GM13977 (cell line): ENCODE results near the gene MRTFB.
"Not testable (repeated sequence)": the region's sequence is repeated elsewhere in the genome, so short reads cannot be mapped to it uniquely, and the experiment has no call there.

Source experiments
- DNase-seq: peaks from one replicate; pipeline ENCODE4 v3.0.0; 2012; ENCODE audit warnings: low spot score
- CTCF ChIP-seq: IDR thresholded peaks from 2 replicates; pipeline ENCODE4 v1.5.1; 2012; ENCODE audit warnings: mild to moderate bottlenecking, control low read depth; ENCODE audit not compliant: insufficient read depth; ENCODE audit errors: extremely low read depth, missing control alignments
- in situ Hi-C: fragments of 300-500 bp; cut with MboI; formaldehyde crosslinking; loops from one replicate; pipeline ENCODE4 v1.12.0; 2022; ENCODE audit warnings: low sequenced_read_pairs, low pct_unique_long_range_greater_than_20kb, mixed read lengths, inconsistent platforms; ENCODE audit not compliant: unreplicated experiment

MRTFB gene

DNA sequence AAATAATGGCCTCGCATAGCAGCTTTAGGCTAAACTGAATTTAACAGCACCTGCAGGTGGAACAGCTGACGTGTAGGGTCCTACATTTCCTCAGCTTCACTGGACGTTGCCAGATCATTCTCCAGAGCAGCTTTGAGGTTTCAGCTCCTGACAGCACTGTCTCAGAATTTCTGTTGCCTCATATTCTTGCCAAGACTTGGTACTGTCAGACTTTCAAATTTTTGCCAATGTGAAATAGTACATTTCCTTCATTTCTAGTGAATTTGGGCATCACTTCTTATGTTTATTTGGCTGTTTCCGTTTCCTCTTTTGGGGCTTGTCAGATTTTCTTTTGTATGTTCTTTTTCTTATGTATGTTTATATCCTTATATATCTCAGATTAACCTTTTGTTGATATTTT is 48.7 kb downstream of the MRTFB start:
- no peak for DNase-seq
- in situ Hi-C loops, result no loop called here
- no peak for TF ChIP-seq CTCF

- DNase-seq, result no peak
- in situ Hi-C loops, result no loop called here
- TF ChIP-seq CTCF, result no peak
These were observed 49.2 kb downstream of the MRTFB start for GRCh38 chr16:14120335-14120734.

- in situ Hi-C loops, result no loop called here
- peak; percentile 9 for DNase-seq
- TF ChIP-seq CTCF, result no peak
These were observed 50.0 kb downstream of the MRTFB start for GRCh38 chr16:14121142-14121541.

- in situ Hi-C loops, result no loop called here
- no peak for DNase-seq
- TF ChIP-seq CTCF, result no peak
These were observed 50.8 kb downstream of the MRTFB start for GRCh38 chr16:14121872-14122271.

GRCh38 chr16:14122430-14122829 is 51.3 kb downstream of the MRTFB start:
- in situ Hi-C loops, result not testable (repeated sequence)

DNA sequence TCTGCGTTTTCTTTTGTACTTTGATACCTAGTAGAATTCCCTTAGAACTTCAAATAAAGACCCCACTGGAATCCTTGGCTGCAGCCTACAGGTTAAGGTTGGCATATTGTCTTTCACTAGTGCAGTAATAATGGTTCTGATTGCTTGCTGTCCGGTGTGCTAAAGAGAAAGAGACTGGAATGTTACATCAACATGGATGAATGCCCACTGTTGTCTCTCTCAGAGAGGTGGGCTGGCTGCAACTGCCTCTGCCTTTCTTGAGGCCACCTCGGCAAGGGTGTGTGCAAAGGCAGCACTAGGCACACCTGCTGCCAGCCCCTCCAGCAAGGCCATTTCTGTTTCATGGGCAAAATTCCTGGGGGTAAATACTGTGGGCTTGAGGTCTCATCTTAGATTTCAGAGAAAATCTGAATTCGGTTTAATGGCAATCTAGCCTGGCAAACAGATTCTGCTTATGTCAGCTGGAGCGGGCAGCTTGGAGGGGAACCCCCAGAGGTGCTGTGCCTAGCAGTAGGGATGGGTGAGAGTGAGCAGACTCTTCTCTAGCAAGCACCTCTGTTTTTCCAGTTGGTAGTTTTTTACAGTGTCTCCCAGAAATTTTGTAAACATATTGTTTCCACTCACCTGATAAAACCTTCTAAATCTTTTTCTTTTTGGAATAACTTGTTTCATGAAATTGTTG is 54.0 kb downstream of the MRTFB start:
- in situ Hi-C loops, result no loop called here
- no peak for TF ChIP-seq CTCF
- DNase-seq, result no peak

More at GRCh38 chr16:14122430-14122829, 51.3 kb downstream of the MRTFB start:
- DNase-seq, result not testable (repeated sequence)

DNA sequence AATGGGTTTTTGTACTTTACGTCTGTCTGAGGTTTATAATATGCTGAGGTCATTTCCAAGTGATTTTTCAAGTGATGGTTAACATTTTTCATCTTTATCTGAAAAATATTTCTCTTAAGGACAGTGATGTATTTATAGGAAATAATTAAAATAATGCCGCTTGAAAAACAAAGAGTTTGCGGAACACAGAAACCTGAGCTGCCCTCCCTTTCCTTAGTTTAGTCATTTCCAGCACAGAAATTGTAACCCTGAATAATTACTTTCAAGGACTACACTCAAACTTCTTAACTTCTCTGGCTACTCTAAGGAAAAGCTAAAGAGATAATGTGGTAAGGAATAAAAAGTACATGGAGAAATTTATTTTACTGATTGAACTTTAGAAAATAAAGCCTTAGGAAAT is 54.6 kb downstream of the MRTFB start:
- TF ChIP-seq CTCF, result no peak
- DNase-seq, result no peak
- in situ Hi-C loops, result no loop called here
